HG03378 (cell line): Measurements from ENCODE around the gene MYO10.
"Not testable (repeated sequence)": the region's sequence is repeated elsewhere in the genome, so short reads cannot be mapped to it uniquely, and the experiment has no call there.

Experiments used
- ATAC-seq: cut with Tn5 transposase; IDR thresholded peaks from one replicate; pipeline ENCODE4 v1.9.1; 2021; ENCODE audit warnings: mild to moderate bottlenecking, moderate library complexity; ENCODE audit not compliant: unreplicated experiment

MYO10 gene

DNA sequence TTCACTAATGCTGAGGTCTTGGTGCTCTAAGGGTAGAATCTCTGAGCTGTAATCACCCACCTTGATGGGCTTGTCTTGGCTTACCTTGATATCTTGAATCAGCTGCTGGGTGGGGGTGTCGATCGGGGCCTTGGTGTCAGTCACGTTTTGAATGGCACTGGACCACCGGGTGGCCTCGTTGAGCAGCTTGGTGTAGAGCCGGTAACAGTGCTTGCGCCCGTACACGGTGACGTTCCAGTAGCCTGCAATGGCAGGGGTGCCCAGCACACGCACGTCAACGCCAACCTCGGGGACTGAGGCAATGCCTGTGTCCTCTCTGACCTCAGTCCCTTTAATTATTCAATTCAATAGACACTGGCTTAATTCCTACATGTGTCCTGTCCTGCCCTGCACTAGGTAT, 256.2 kb downstream of the MYO10 start:
- ATAC-seq: no peak

GRCh38 chr5:16679190-16679589, 256.9 kb downstream of the MYO10 start:
- no peak for ATAC-seq

- ATAC-seq: no peak
These were observed 260.3 kb downstream of the MYO10 start for GRCh38 chr5:16675806-16676205.

- ATAC-seq: no peak
These were observed 261.3 kb downstream of the MYO10 start for GRCh38 chr5:16674750-16675149.

- no peak for ATAC-seq
These were observed 262.6 kb downstream of the MYO10 start for GRCh38 chr5:16673241-16674201.

DNA sequence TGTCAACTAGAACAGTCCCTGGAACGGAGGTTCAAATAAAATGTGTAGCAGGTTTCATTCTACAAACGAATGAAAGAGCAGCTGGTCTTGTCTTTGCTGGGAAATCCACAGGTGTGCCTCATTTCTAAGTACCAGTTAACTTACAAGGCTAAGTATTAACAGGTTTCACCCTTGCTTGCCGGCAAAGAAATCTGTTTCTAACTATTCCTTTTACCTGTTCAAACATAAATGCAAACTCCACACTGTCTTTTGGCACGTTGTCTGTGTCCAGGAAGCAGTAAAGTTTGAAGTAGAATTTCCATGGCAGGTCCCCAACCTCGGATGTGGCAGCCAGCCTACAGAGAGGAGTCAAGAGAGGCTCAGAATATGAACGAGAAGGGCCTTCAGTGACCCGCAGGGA, 264.9 kb downstream of the MYO10 start:
- no peak for ATAC-seq

GRCh38 chr5:16669776-16670175, 266.3 kb downstream of the MYO10 start:
- ATAC-seq: no peak

DNA sequence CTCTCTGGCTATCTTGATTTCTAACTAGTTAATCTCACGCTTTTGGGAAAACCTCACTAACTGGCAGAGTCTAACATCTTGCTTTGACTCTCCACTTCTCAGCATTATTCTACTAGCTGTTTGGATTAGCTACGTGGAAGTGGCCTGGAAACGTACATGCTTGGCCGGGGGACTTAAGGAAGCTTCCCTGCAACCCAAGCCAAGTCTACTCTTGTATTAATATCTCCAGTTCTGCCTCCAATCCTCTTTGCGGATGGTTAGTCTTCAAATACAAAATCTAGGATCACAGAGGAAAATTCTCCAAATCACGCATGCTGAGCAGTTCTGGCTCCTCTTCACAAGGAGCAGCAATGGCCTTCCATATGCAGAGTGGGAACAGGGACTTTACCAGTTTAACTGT, 267.5 kb downstream of the MYO10 start:
- no peak for ATAC-seq

DNA sequence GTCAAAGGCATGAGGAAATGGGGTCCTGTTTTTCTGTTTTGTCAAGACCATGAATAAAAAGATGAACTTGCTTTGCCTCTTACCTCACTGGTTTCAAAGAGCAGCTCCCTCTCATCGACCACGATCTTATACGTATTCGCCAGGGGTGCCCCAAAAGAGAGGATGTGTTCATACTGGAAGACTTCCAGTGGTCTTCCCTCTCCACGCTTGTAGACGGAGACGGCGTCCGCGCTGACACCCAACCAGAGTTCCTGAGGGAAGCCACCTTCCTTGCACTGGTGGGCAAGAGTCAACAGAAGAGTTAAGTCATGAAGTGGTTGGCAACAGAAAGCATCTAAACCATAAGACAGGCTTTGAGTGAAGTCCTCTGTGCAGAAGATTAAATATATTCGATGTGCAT, 267.9 kb downstream of the MYO10 start:
- ATAC-seq: no peak

DNA sequence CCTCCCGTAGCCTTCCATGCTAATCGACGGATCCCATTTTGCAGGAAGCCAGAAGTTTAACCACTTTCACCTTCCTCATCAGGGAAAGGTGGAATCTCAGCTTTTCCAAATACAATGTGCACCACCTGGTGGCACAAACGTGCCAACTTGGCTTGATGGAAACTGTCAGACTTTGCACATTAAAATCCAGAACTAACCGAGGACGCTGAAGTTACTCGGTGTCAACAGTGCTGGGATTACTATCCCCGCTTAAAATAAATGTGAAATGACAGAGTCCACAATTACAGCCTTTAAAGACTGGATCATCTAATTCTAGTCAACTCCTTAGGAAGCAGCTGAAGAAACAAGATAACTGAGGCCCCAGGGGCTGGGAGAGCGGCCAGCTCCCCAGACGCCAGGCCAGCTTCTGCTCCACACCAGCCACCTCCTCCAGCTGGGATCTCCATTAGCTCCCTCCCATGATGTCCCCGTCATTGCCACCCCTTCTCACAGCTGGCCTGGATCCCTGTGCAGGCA, 269.1 kb downstream of the MYO10 start:
- ATAC-seq: no peak

DNA sequence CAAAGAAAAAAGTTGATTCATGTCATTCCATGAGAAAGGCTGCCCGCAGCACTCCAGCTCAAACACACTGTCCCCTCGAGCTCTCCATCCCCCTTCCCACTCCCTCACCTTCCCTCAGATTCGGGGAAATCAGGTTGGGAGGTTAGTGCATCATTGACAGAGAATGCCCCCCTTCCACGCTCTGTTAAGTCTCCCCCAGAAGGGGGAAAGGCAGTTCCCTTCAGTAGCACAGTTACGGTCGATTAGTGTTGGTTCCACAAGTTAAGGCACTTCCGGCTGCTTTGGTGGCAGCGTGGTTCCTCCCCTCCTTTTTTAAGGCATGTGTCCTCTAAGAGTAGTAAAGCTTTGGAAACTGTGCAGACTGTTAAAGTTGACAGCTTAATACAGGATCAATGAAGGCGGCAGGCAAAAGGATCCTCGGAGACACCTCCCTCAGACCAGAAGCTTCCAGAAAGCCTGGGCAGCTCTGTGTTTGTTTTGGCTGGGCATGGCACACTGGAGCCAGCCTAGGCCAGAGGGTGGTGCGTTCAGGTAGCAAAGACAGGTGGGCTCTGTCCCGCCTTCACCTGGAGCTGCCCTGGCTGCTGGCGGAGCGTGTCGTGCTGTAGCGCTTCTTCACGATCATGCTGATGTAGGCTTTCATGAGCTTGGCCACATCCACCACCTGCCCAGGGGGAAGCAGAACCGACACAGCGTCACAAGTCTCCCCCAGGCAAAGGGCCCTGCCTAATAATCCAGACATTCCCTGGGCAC, 269.8 kb downstream of the MYO10 start:
- no peak for ATAC-seq

- no peak for ATAC-seq
These were observed 270.5 kb downstream of the MYO10 start for GRCh38 chr5:16665601-16666000.

DNA sequence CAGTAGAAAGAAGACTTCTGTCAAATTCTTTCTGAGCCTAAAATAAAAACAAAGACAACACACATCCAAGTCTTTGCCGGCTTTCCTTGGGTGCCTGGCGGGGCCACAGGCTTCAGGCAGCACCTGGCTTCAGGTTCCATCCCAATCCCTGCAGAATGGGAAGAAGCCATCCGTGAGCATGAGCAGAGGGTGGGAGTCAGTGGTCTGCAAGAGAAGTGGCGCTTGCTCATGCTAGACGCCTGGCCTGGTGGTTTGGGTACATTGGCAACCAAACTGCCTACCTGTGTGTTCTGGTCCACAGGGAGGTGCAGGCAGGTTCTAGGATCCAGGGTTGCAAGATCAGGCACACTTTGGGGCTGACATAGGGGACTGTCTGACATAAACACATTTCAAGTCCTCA, 271.7 kb downstream of the MYO10 start:
- ATAC-seq: no peak

GRCh38 chr5:16663840-16664239, 272.2 kb downstream of the MYO10 start:
- ATAC-seq: no peak

DNA sequence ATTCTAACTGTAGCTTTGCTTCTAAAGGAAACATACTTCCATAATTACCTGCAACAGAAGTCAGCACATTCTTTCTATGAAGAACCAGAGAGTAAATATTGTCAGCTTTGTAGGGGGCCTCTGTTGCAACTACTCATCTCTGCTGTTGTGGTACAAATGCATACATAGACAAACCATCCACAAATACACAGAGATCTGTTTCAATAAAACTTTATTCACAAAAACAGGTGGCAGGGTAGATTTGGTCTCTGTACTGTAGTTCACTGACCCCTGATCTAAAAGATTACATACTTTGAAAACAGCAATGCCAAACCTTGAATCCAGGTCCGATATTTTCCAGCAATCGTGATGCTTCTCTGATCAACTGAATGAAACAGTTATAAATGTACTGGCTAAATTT, 274.4 kb downstream of the MYO10 start:
- no peak for ATAC-seq

GRCh38 chr5:16660982-16661381, 275.1 kb downstream of the MYO10 start:
- no peak for ATAC-seq

GRCh38 chr5:16659536-16659935, 276.6 kb downstream of the MYO10 start:
- ATAC-seq: no peak

- ATAC-seq: no peak
These were observed 279.4 kb downstream of the MYO10 start for GRCh38 chr5:16656561-16657191.

DNA sequence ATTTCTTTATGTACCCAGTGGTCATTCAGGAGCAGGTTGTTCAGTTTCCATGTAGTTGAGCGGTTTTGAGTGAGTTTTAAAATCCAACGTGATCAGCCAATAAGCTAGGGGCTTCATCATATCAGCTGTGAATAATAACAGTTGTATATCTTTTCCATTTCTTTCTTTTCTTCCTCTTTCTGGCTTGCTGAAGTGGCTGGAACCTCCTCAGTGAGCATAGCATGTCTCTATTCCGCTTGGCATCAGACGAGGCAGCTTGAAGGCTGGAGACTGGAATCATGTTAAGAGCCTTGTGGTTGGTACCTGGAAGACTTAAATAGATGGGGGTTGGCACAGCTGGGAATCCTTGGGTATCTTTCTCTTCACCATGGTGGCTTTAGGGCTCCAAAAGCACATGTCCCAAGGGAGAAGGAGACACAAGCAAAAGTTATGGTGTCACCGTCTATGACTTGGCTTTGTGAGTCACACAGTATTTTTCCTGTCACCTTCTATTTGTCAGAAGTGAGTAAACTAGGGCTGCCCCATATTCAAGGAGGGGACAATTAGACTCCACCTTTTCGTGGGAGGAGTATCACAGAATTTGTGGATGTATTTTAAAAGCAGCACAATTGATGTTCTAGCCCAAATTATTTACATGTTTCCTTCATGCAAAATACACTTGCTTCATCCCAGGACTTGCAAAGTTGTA, 281.3 kb downstream of the MYO10 start:
- no peak for ATAC-seq

DNA sequence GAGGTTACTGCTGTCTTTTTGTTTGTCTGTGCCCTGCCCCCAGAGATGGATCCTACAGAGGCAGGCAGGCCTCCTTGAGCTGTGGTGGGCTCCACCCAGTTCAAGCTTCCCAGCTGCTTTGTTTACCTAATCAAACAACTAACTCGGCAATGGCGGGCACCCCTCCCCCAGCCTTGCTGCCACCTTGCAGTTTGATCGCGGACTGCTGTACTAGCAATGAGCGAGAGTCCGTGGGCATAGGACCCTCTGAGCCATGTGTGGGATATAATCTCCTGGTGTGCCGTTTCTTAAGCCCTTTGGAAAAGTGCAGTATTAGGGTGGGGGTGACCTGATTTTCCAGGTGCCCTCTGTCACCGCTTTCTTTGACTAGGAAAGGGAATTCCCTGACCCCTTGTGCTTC, 287.3 kb downstream of the MYO10 start:
- ATAC-seq: not testable (repeated sequence)
